SK-N-SH treated with all-trans-retinoic acid at 6 μM for 48 hours (cell line): Measurements from ENCODE around the gene TMEM184A.

ENCODE experiments used
- ATAC-seq: fragments of 200-7000 bp; cut with Tn5 transposase; 3 replicates; pipeline ENCODE4 v1.9.1; 2020; ENCODE audit warnings: mild to moderate bottlenecking, moderate library complexity
- ARNTL ChIP-seq: fragments of 450-650 bp; formaldehyde crosslinking; IDR thresholded peaks from 2 replicates; pipeline ENCODE4 v1.5.0; 2020; ENCODE audit warnings: low read depth, mild to moderate bottlenecking, moderate library complexity, borderline replicate concordance
- BACH2 ChIP-seq: fragments of 250-450 bp; sonication (Bioruptor Pico); IDR thresholded peaks from 2 replicates; pipeline ENCODE4 v1.9.0; 2021; ENCODE audit warnings: mild to moderate bottlenecking, borderline replicate concordance
- CREB5 ChIP-seq: fragments of 250-450 bp; sonication (Bioruptor Pico); IDR thresholded peaks from 2 replicates; pipeline ENCODE4 v1.5.1; 2020; ENCODE audit warnings: low read depth, mild to moderate bottlenecking, moderate library complexity
- CSDC2 ChIP-seq: fragments of 250-450 bp; sonication (Bioruptor Pico); IDR thresholded peaks from 2 replicates; pipeline ENCODE4 v1.5.0; 2020; ENCODE audit warnings: mild to moderate bottlenecking, moderate library complexity
- ESRRG ChIP-seq: fragments of 250-450 bp; sonication (Bioruptor Pico); IDR thresholded peaks from 2 replicates; pipeline ENCODE4 v1.6.1; 2021; ENCODE audit warnings: mild to moderate bottlenecking
- GLIS3 ChIP-seq: fragments of 250-450 bp; sonication (Bioruptor Pico); IDR thresholded peaks from 2 replicates; pipeline ENCODE4 v1.5.0; 2020; ENCODE audit warnings: mild to moderate bottlenecking, moderate library complexity
- ISL1 ChIP-seq: fragments of 250-450 bp; sonication (Bioruptor Pico); IDR thresholded peaks from 2 replicates; pipeline ENCODE4 v2.1.2; 2022; ENCODE audit warnings: mild to moderate bottlenecking, moderate library complexity
- OSR1 ChIP-seq: fragments of 250-450 bp; sonication (Bioruptor Pico); IDR thresholded peaks from 2 replicates; pipeline ENCODE4 v1.8.0; 2022; ENCODE audit warnings: moderate library complexity, mild to moderate bottlenecking, inconsistent platforms
- PATZ1 ChIP-seq: fragments of 250-450 bp; sonication (Bioruptor Pico); IDR thresholded peaks from 2 replicates; pipeline ENCODE4 v1.8.0; 2020; ENCODE audit warnings: mild to moderate bottlenecking, moderate library complexity, borderline replicate concordance
- POU6F1 ChIP-seq: fragments of 250-450 bp; sonication (Bioruptor Pico); IDR thresholded peaks from 2 replicates; pipeline ENCODE4 v1.8.0; 2021; ENCODE audit warnings: low read depth, mild to moderate bottlenecking, moderate library complexity, borderline replicate concordance
- PPARA ChIP-seq: fragments of 250-450 bp; sonication (Bioruptor Pico); IDR thresholded peaks from 2 replicates; pipeline ENCODE4 v1.5.0; 2020; ENCODE audit warnings: mild to moderate bottlenecking, borderline replicate concordance
- RARB ChIP-seq: fragments of 250-450 bp; sonication (Bioruptor Pico); IDR thresholded peaks from 2 replicates; pipeline ENCODE4 v1.8.0; 2021; ENCODE audit warnings: mild to moderate bottlenecking, moderate library complexity
- TCF4 ChIP-seq: fragments of 250-450 bp; sonication (Bioruptor Pico); IDR thresholded peaks from 2 replicates; pipeline ENCODE4 v1.8.0; 2021; ENCODE audit warnings: mild to moderate bottlenecking, moderate library complexity, borderline replicate concordance
- TOX ChIP-seq: fragments of 250-450 bp; sonication (Bioruptor Pico); IDR thresholded peaks from 2 replicates; pipeline ENCODE4 v1.8.0; 2021; ENCODE audit warnings: mild to moderate bottlenecking, moderate library complexity, borderline replicate concordance
- ZC3H10 ChIP-seq: fragments of 250-450 bp; sonication (Bioruptor Pico); IDR thresholded peaks from 2 replicates; pipeline ENCODE4 v1.5.1; 2021; ENCODE audit warnings: mild to moderate bottlenecking, moderate library complexity
- ZNF70 ChIP-seq: fragments of 450-650 bp; formaldehyde crosslinking; IDR thresholded peaks from 2 replicates; pipeline ENCODE4 v1.5.0; 2020; ENCODE audit warnings: mild to moderate bottlenecking, moderate library complexity
- ZNF8 ChIP-seq: fragments of 450-650 bp; formaldehyde crosslinking; IDR thresholded peaks from 2 replicates; pipeline ENCODE4 v1.5.0; 2020; ENCODE audit warnings: mild to moderate bottlenecking, moderate library complexity
- TF ChIP-seq, protein P1 (sequence below): fragments of 250-450 bp; sonication (Bioruptor Pico); IDR thresholded peaks from 2 replicates; pipeline ENCODE4 v1.5.1; 2021; ENCODE audit warnings: mild to moderate bottlenecking, moderate library complexity
- TF ChIP-seq, protein P2 (sequence below): fragments of 250-450 bp; sonication (Bioruptor Pico); IDR thresholded peaks from 2 replicates; pipeline ENCODE4 v1.5.0; 2020; ENCODE audit warnings: mild to moderate bottlenecking, moderate library complexity

Gene TMEM184A

GRCh38 chr7:1599640-1600395 lies 43.8 kb upstream of the TMEM184A start:
- no peak for ATAC-seq
- TF ChIP-seq ZC3H10, result no peak
- TF ChIP-seq TOX (CRISPR knock-in tag), result no peak
- TF ChIP-seq OSR1 (CRISPR knock-in tag), result no peak
- TF ChIP-seq ESRRG, result no peak
- TF ChIP-seq, protein P1, sequence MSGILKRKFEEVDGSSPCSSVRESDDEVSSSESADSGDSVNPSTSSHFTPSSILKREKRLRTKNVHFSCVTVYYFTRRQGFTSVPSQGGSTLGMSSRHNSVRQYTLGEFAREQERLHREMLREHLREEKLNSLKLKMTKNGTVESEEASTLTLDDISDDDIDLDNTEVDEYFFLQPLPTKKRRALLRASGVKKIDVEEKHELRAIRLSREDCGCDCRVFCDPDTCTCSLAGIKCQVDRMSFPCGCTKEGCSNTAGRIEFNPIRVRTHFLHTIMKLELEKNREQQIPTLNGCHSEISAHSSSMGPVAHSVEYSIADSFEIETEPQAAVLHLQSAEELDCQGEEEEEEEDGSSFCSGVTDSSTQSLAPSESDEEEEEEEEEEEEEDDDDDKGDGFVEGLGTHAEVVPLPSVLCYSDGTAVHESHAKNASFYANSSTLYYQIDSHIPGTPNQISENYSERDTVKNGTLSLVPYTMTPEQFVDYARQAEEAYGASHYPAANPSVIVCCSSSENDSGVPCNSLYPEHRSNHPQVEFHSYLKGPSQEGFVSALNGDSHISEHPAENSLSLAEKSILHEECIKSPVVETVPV (CRISPR knock-in tag), result no peak
- no peak for TF ChIP-seq ZNF70
- no peak for TF ChIP-seq BACH2
- no peak for TF ChIP-seq CREB5 (CRISPR knock-in tag)
- TF ChIP-seq PATZ1 (CRISPR knock-in tag), result no peak
- TF ChIP-seq ISL1 (CRISPR knock-in tag), result no peak

DNA sequence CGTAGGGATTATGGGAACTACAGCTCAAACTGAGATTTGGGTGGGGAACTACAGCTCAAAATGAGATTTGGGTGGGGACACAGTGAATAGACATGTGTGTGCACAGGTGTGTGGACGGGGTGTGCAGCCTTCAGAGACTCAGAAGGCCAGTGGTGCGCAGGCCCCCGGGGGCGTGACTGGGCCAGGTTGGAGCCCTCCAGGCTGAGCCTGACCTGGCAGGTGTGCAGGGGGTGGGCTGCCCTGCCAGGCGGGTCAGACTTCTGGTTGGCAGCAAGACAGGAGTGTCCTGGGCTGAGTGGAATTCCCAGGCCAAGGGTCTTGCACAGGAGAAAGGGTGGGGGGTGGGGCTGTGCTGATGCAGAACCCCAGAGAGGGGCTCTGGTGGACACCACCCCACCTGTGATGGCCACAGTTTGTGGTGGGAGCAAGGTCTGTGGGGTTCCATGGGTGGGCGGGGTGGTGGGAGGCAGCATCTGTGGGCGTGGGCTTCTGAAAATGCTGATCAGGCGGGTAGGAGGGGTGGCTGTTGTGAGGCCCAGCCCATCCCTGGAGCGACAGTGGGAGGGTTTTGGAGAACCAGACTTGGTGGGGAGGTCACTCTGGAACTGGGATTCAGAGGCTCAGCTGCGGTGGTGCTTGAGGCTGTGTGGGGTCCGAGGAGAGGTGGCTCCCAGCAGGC lies 43.1 kb upstream of the TMEM184A start:
- no peak for TF ChIP-seq POU6F1 (CRISPR knock-in tag)
- no peak for TF ChIP-seq ZNF70
- no peak for TF ChIP-seq GLIS3
- no peak for TF ChIP-seq ESRRG
- no peak for TF ChIP-seq RARB
- TF ChIP-seq PPARA (CRISPR knock-in tag), result no peak

DNA sequence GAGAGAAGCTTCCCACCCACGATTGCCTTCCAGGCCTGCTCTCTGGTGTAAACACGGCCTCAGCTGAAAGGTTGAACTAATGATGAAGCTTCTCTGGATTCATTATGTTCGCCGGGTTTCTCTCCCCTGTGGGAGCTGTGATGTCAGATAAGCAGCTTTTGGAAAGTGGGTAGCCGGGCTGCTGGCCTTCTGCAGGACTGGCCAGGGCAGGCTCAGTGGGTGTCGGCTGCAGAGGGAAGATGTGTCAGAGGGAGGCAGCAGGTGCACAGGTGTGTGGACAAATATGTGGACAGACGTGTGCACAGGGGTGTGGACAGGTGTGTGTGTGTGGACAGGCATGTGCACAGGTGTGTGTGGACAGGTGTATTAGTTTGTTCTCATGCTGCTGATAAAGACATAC lies 42.3 kb upstream of the TMEM184A start:
- no peak for ATAC-seq
- TF ChIP-seq BACH2, result no peak
- no peak for TF ChIP-seq ARNTL (CRISPR knock-in tag)
- TF ChIP-seq CSDC2 (CRISPR knock-in tag), result no peak
- TF ChIP-seq, protein P1 (CRISPR knock-in tag), result no peak
- no peak for TF ChIP-seq ZNF8 (CRISPR knock-in tag)
- TF ChIP-seq, protein P2, sequence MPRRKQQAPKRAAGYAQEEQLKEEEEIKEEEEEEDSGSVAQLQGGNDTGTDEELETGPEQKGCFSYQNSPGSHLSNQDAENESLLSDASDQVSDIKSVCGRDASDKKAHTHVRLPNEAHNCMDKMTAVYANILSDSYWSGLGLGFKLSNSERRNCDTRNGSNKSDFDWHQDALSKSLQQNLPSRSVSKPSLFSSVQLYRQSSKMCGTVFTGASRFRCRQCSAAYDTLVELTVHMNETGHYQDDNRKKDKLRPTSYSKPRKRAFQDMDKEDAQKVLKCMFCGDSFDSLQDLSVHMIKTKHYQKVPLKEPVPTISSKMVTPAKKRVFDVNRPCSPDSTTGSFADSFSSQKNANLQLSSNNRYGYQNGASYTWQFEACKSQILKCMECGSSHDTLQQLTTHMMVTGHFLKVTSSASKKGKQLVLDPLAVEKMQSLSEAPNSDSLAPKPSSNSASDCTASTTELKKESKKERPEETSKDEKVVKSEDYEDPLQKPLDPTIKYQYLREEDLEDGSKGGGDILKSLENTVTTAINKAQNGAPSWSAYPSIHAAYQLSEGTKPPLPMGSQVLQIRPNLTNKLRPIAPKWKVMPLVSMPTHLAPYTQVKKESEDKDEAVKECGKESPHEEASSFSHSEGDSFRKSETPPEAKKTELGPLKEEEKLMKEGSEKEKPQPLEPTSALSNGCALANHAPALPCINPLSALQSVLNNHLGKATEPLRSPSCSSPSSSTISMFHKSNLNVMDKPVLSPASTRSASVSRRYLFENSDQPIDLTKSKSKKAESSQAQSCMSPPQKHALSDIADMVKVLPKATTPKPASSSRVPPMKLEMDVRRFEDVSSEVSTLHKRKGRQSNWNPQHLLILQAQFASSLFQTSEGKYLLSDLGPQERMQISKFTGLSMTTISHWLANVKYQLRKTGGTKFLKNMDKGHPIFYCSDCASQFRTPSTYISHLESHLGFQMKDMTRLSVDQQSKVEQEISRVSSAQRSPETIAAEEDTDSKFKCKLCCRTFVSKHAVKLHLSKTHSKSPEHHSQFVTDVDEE (CRISPR knock-in tag), result no peak
- no peak for TF ChIP-seq GLIS3
- no peak for TF ChIP-seq PPARA (CRISPR knock-in tag)
- TF ChIP-seq ZC3H10, result no peak
- TF ChIP-seq TOX (CRISPR knock-in tag), result no peak
- no peak for TF ChIP-seq TCF4
- TF ChIP-seq ESRRG, result no peak

More for the DNA sequence above, 43.1 kb upstream of the TMEM184A start:
- ATAC-seq, result no peak
